C4-2B (cell line): ENCODE results near the gene MOB3C.

Source experiments
- ZFX ChIP-seq: fragments of 450-650 bp; IDR thresholded peaks from 2 replicates; pipeline ENCODE4 v1.6.1; 2017
- TF ChIP-seq, protein P1 (sequence below): fragments of 450-650 bp; conservative IDR thresholded peaks from 2 replicates; pipeline ENCODE4 v1.5.1; 2017; ENCODE audit warnings: mild to moderate bottlenecking

DNA sequence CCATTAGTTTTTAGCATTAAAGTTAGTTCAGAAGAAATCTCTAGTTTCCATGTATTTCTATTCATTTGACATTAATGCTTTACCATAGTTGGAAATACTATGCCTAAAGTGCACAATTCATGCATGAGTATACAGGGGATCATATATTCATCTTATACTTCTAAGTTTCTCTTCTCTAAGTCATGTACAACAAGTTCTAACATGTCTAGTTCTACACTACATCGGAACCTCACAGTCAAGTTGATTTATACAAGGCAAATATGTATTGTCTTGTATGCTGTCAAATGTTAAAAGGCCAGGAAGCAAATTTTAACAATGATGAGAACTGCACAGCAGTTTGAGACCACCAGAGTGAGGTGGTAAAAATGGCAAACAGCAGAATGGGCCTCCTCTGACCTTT, 22.9 kb upstream of the MOB3C start:
- TF ChIP-seq, protein P1, sequence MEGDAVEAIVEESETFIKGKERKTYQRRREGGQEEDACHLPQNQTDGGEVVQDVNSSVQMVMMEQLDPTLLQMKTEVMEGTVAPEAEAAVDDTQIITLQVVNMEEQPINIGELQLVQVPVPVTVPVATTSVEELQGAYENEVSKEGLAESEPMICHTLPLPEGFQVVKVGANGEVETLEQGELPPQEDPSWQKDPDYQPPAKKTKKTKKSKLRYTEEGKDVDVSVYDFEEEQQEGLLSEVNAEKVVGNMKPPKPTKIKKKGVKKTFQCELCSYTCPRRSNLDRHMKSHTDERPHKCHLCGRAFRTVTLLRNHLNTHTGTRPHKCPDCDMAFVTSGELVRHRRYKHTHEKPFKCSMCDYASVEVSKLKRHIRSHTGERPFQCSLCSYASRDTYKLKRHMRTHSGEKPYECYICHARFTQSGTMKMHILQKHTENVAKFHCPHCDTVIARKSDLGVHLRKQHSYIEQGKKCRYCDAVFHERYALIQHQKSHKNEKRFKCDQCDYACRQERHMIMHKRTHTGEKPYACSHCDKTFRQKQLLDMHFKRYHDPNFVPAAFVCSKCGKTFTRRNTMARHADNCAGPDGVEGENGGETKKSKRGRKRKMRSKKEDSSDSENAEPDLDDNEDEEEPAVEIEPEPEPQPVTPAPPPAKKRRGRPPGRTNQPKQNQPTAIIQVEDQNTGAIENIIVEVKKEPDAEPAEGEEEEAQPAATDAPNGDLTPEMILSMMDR: no peak
- TF ChIP-seq ZFX: no peak
